LNCaP clone FGC (cell line): ENCODE data around the gene SIGLEC7.

Experiments
- DNase-seq: peaks from one replicate; pipeline ENCODE4 v3.0.0-alpha.2; 2011; ENCODE audit warnings: low read depth
- H3K4me3 ChIP-seq: 2 replicates; pipeline ENCODE4 v1.5.1; 2011; ENCODE audit warnings: mild to moderate bottlenecking, low read depth, low read length, control low read depth
- CTCF ChIP-seq: IDR thresholded peaks from 2 replicates; pipeline ENCODE4 v1.5.1; 2012; ENCODE audit warnings: mild to moderate bottlenecking; ENCODE audit not compliant: control insufficient read depth, insufficient read depth; ENCODE audit errors: extremely low read depth

The SIGLEC7 gene

DNA sequence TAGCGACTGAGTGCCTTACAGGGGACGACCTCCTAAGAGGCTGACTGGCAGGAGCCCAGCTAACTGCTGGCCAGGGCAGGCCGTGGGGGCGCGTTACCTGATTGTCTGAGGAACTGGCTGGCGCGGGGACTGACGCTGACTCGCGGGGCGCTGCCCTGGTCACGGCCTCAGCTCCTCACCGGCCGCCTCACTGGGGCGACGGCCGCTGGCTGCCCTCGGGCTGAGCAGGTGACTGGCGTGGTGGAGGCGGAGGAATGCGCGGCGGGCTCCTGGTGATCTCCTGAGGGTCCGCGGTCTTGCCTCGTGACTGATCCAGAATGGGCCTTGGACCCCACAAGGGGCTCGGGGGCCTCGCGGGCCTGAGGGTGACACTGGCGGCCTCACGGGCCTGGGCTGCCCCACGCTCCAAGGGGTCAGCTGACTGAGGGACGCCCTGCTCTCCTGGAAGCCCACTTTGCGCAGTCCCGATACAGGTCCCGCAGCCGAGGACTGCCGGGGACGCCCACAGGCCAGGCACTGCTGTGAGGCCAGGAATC is 39.3 kb downstream of the SIGLEC7 start:
- H3K4me3 ChIP-seq, result no peak overlapping the region
- no peak for DNase-seq
- no peak for TF ChIP-seq CTCF

GRCh38 chr19:51181913-51182419 is 39.9 kb downstream of the SIGLEC7 start:
- DNase-seq, result no peak
- no peak overlapping the region for H3K4me3 ChIP-seq
- no peak for TF ChIP-seq CTCF

DNA sequence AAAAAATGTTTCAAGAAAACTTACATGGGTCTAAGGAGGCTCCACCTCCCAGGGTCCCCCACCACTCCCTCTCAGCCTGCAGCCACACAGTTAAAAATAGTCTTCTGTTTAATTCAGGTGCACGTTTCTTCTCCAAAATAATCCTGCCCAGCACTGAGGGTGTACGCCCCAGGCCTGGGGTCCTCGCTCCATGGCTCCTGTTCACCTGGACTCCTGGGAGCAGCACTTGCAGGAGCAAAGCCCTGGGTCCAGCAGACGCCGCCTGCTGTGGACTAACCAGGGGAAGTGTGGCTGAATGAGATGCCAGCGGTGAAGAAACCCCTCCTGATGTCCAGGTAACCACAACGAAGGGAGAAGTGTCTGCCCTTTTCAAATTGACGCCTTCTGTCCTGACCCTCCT is 41.5 kb downstream of the SIGLEC7 start:
- no peak for DNase-seq
- TF ChIP-seq CTCF, result no peak
- no peak overlapping the region for H3K4me3 ChIP-seq

- TF ChIP-seq CTCF, result no peak
- H3K4me3 ChIP-seq, result no peak overlapping the region
- DNase-seq, result no peak
These were observed 43.2 kb downstream of the SIGLEC7 start for GRCh38 chr19:51185069-51185867.

- H3K4me3 ChIP-seq, result no peak overlapping the region
- no peak for TF ChIP-seq CTCF
- no peak for DNase-seq
These were observed 43.7 kb downstream of the SIGLEC7 start for GRCh38 chr19:51185868-51186215.

- DNase-seq, result no peak
- no peak overlapping the region for H3K4me3 ChIP-seq
- no peak for TF ChIP-seq CTCF
These were observed 44.2 kb downstream of the SIGLEC7 start for GRCh38 chr19:51186323-51186722.
